Measurements from ENCODE around the gene EPYC.

EPYC gene

DNA sequence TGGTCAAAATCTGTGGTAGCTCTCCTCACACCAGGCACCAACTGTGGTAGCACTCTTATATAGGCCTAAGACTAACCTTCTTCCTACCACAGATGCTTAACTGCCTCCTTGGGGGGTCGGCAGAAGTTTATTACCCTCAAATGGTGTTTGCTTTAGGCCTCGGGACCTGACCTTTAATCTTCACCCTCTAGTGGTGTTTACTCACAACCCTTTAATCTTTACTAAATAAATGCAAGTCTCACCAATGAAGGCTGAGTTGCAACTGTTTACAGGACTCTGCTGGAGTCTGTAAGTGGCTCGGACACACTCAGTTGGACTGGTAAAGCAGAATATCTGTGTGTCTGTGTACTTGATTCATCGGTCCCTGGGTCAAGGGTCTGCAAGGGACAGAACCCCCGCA, 79.2 kb downstream of the EPYC start:
- in situ Hi-C loops (cut with MboI; ENCODE audit: low pct_unique_long_range_greater_than_20kb, low sequenced_read_pairs), result no loop called here
- no peak for DNase-seq

DNA sequence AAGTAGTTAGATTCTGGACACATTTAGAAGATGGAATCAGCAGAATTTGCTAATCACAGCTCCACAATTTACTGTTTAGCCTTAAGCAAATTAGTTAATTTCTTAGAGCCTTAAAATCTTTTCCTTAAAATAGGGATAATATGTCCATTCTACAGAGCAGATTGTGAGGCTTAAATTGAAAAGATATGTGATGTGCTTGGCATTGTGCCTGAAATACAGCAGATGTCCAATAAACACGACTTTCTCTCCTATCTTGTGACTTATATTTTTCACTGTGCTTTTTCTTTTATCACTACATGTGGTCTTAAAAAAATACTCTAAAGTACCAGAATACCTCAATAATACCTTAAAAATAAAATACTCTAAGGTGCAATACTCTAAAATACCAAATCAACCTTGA, 80.4 kb downstream of the EPYC start:
- in situ Hi-C loops (cut with MboI; ENCODE audit: low pct_unique_long_range_greater_than_20kb, low sequenced_read_pairs), result no loop called here
- no peak for DNase-seq

DNA sequence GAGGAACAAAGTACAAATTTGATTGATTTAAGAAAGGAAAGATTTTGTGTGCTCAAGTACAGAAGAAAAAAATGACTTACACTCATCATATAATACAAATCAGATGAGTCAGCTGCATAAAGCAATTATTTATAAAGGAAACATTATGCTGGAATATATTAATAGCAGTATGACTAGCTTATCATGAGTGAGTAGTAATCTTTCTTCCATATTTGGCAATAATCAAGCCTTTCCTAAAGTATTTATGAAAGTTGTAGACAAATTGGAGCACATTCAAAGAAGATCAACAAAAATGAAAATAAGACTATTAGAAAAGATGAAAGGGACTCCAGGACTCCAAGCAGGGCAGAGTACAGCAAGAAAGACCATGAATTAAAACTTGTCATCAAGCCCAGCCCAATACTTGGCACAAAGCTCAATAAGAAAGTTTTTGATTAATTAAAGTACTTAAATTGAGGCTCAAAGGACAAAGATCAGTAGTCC, 82.6 kb downstream of the EPYC start:
- no peak for DNase-seq
- in situ Hi-C loops (cut with MboI; ENCODE audit: low pct_unique_long_range_greater_than_20kb, low sequenced_read_pairs), result no loop called here

DNA sequence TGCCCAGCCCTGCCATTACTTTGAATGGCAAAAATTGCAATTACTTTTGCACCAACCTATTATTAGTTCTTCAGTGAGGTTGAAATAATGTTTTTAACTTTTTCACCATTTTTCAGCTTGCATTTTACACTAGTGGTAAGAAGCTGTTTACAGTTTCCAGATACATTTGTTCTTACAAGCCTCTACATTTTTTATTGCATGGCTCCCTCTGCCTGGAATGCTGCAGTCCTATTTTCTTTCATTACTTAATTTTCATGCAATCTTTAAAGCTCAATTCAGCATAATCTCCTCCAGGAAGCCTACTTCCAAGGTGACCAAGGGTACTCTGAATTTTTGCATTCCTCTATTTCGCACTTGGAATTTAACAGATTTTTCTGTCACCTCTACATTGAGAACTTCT, 83.2 kb downstream of the EPYC start:
- DNase-seq, result no peak
- in situ Hi-C loops (cut with MboI; ENCODE audit: low pct_unique_long_range_greater_than_20kb, low sequenced_read_pairs), result no loop called here

DNA sequence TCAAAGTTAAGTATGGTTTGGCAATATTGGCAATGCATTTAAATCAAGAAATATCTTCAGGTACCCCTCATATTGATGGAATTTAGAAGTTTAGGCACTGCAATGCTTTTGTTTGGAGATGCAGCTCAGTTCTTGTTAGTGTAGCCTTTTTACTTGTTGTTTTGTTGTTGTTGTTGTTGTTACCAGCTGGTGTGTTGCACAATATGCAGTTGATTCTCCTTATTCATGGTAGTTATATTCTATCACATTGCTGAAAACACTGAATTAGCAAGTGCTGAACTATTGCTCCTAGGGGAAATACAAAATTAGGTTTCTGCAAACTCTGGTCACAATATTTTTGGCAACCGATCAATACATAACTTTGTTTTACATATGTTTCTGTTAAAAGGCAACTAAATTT, 84.5 kb downstream of the EPYC start:
- in situ Hi-C loops (cut with MboI; ENCODE audit: low pct_unique_long_range_greater_than_20kb, low sequenced_read_pairs), result no loop called here

DNA sequence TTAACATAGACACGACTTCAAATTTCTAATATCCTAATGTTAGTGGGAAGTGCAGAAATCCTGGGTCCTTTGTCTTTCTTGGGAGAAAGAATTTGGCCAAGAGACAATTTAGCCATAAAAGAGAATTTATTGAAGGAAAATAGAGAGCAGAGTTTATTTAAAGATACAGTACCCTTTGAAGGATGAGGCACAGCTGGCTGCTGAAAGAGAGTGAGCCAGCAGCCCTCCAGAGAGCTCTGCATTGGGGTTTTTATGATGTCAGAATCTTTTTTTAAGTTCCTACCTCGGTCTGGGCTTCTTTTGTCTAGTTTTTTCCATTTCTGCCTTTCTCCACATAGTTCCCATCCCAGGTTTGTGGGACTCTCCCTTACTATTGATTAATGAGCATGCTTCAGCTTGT, 87.3 kb downstream of the EPYC start:
- no peak for DNase-seq
- in situ Hi-C loops (cut with MboI; ENCODE audit: low pct_unique_long_range_greater_than_20kb, low sequenced_read_pairs), result no loop called here

More for the DNA sequence above, 84.5 kb downstream of the EPYC start:
- no peak for DNase-seq

DNA sequence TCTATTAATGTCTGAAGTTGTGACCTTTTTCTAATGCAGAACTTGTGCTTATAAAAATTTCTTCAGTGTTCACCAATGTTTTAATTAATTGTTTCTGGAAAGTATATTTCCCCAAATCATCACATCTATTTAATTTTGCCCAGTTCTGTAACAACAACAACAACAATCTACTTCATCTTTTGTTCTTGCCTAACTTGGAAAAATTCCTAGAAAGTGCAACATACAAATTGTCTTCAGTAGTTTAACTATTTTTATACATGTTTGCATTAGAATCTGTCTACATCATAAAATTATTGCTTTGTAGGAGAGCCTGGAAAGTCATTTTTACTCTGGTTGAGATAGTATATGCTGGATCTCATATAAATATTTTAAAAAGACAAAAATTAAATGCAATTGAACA, 88.3 kb downstream of the EPYC start:
- DNase-seq, result no peak
- in situ Hi-C loops (cut with MboI; ENCODE audit: low pct_unique_long_range_greater_than_20kb, low sequenced_read_pairs), result no loop called here

DNA sequence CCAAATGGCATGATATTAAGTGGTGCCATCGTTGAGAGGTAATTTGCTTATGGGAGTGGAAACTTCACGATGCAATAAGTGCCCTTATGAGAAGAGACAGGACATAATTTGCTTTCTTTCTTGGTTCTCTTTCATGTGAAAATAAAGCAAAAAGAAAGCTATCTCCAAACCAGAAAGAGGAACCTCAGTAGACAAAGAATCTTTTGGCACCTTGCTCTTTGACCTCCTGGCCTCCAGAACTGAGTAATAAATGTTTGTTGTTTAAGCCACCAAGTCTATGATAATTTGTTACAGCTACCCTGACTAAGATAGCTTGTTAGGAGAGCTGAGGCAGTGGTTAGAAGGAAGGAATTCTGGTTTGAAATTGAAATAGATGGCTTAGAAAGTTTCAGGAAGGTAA, 89.4 kb downstream of the EPYC start:
- in situ Hi-C loops (cut with MboI; ENCODE audit: low pct_unique_long_range_greater_than_20kb, low sequenced_read_pairs), result no loop called here

More for the DNA sequence above, 89.4 kb downstream of the EPYC start:
- DNase-seq, result no peak
